IPS DF 6.9 (cell line): ENCODE results near the gene AKAP12.

ENCODE experiments used
- DNase-seq: peaks from one replicate; pipeline ENCODE4 v3.0.0-alpha.2; 2013; ENCODE audit warnings: low read depth, low spot score
- H3K27ac ChIP-seq: one replicate; pipeline ENCODE4 v1.5.1; 2013; ENCODE audit warnings: low read length, control low read depth
- H3K27me3 ChIP-seq: 2 replicates; pipeline ENCODE4 v1.6.1; 2013; ENCODE audit warnings: mild to moderate bottlenecking, low read length; ENCODE audit not compliant: control insufficient read depth, insufficient read depth
- H3K36me3 ChIP-seq: 2 replicates; pipeline ENCODE4 v1.6.1; 2013; ENCODE audit warnings: low read length; ENCODE audit not compliant: control insufficient read depth, insufficient read depth
- H3K4me1 ChIP-seq: 2 replicates; pipeline ENCODE4 v1.6.1; 2013; ENCODE audit warnings: low read length; ENCODE audit not compliant: control insufficient read depth, insufficient read depth
- H3K4me3 ChIP-seq: 2 replicates; pipeline ENCODE4 v1.5.1; 2013; ENCODE audit warnings: mild to moderate bottlenecking, low read length
- H3K9me3 ChIP-seq: 2 replicates; pipeline ENCODE4 v1.6.1; 2013; ENCODE audit warnings: low read length, inconsistent platforms; ENCODE audit not compliant: control insufficient read depth, insufficient read depth
- WGBS: extraction: QIAGEN DNeasy Blood & Tissue Kit; methylation state at CpG from one replicate; pipeline ENCODE4 v1.1.7; 2013; ENCODE audit warnings: mixed read lengths, missing lambda C conversion rate; ENCODE audit not compliant: insufficient read length, insufficient coverage; 5-methylcytosine and 5-hydroxymethylcytosine counted together

The AKAP12 gene

GRCh38 chr6:151390276-151390850 is 150.6 kb downstream of the AKAP12 start:
- H3K9me3 ChIP-seq = no peaks in the 10 kb centered on the region
- no peak overlapping the region for H3K27ac ChIP-seq
- WGBS = no CpG with 5 or more reads among the region's 79 CpGs
- no peaks in the 10 kb centered on the region for H3K27me3 ChIP-seq
- no peaks in the 10 kb centered on the region for H3K4me1 ChIP-seq
- H3K36me3 ChIP-seq = no peaks in the 10 kb centered on the region
- H3K4me3 ChIP-seq = peak overlapping the region; percentile 69
- DNase-seq = peak; percentile 86

DNA sequence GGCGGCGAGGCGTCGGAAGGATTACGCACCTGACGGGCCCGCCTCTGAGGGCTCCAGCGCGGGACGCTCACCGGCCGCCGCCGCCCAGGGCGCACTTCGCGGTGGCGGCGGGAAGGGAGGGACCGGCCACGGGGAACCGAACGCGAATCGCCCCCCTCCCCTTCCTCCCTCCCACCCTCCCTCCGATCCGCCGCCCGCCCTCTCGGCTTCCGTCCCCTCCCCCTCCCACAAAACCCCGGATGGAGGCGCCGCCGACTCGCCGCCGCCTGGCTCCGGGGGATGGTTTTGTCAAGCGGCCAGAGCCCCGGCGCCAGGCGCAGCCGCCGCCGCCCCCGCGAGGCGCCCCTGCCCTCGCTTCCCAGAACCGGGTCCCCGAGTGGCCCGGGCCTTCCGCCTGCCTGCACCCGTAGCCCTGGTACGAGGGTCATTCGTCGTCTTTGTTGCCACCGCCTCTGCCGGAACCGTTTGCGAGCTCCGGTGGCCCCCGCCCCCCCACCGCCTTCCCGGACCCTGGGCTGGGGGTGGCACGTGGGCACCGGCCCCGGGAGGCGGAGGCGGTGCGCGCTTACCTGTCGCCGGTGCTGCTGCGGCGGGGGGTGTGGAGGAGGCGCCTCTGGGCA is 151.2 kb downstream of the AKAP12 start:
- Histone ChIP-seq H3K4me1 (no peaks in the 10 kb centered on the region), H3K36me3 (no peaks in the 10 kb centered on the region), H3K9me3 (no peaks in the 10 kb centered on the region), H3K27me3 (no peaks in the 10 kb centered on the region), H3K4me3 (peak overlapping the region; percentile 69), H3K27ac (no peak overlapping the region)
- DNase-seq = no peak
- WGBS = no CpG with 5 or more reads among the region's 78 CpGs

DNA sequence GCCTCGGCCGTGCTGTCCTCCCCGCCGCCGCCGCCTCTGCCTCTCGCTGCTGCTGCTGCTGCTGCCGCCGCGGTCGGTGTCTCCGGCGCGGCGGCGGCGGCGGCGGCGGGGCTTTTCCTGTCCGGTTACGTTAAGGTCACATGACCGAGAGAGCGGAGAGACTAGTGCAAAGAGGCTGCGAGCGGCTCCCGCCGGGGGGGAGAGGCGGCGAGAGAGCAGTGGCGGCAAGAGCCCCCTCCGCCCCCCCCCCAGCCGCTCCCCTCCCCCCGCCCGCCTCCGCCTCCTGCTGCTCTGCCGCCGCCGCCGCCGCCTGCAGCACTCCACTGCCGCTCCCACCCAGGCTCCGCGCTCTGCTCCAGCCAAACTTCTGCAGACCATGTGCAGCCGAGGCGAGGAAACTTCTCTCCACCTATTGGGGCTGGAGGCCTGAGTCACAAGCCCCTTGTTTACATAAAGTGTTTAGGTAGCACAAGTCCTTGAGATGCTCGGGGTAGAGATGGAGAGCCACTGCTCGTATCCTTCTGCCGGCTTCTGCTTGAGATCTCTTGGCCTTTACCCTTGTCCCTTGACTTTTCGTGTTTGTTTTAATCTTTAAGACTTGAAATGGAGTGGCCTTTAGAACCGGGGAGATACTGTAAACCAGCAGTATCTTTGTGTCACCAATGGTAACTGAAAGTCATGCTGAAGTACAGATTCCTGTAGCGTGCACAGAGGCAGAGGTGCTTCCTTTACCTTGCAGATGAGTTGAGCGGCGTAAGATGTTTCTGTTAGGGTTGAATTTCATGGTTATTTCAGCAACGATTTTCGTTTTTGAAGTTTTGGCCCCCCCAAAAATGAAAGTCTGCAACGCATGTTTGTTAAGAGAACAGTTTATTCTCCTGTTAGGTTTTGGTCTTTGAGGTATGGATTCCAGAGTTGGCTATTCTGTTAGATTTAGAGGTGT is 152.0 kb downstream of the AKAP12 start, which contains the start of gene ZBTB2:
Gene ZBTB2, minus strand, starts transcription at position 89 of the 943 bp plus-strand sequence. CDS start 17,922 bp downstream, outside the sequence.
- no CpG with 5 or more reads among the region's 57 CpGs for WGBS
- Histone ChIP-seq H3K9me3 (no peaks in the 10 kb centered on the region), H3K4me1 (no peaks in the 10 kb centered on the region), H3K4me3 (peak within 1 kb of the TSS; percentile 69), H3K27me3 (no peaks in the 10 kb centered on the region), H3K36me3 (no peaks in the 10 kb centered on the region), H3K27ac (no peak within 1 kb of the TSS)
- no peak for DNase-seq

- WGBS = no CpG with 5 or more reads among the region's 3 CpGs
- no peak for DNase-seq
- H3K4me3 ChIP-seq = peak overlapping the region; percentile 69; the same call in 1 of the 2 replicates
- H3K27me3 ChIP-seq = no peaks in the 10 kb centered on the region
- H3K9me3 ChIP-seq = no peaks in the 10 kb centered on the region
- no peaks in the 10 kb centered on the region for H3K36me3 ChIP-seq
- H3K4me1 ChIP-seq = no peaks in the 10 kb centered on the region
- H3K27ac ChIP-seq = no peak overlapping the region
Observed at GRCh38 chr6:151392427-151392826, 152.7 kb downstream of the AKAP12 start.

DNA sequence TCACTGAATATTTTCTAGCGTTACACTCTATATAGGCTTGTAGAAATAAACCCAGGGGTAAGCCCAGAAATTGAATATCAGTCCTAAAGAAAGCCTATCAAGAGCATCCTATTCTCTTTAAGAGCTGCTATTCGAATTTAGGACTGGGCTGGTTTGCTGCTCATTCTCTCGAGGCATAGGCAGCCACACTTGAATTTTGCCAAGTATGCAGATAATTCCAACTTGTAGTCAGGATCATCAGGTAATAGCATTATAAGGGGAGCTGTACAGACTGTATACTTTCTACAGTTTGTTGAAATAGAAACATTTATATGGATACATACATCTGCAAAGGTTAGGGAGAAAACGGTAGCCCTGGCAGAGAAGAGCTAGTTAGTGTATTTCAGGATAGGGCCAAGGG is 153.6 kb downstream of the AKAP12 start:
- H3K36me3 ChIP-seq = no peaks in the 10 kb centered on the region
- DNase-seq = no peak
- H3K4me1 ChIP-seq = no peaks in the 10 kb centered on the region
- no CpG with 5 or more reads among the region's 4 CpGs for WGBS
- no peak overlapping the region for H3K27ac ChIP-seq
- no peaks in the 10 kb centered on the region for H3K27me3 ChIP-seq
- H3K4me3 ChIP-seq = no peak overlapping the region
- H3K9me3 ChIP-seq = no peaks in the 10 kb centered on the region

DNA sequence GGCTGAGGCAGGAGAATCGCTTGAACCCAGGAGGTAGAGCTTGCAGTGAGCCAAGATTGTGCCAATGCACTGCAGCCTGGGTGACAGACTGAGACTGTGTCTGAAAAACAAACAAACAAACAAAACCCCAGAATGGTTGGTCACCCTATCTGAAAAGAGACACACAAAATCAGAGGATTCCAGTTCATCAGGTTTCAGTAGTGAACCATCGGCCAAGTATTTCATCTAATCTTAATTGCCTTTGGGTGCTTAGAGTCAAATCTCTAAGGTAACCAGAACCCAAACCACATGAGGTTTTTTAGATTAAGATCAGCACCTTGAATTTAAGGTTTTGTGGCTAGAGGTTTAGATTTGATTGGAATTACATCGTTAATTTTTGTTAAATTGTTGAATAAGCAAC is 159.9 kb downstream of the AKAP12 start:
- WGBS = 100% methylated on average over 1 of the region's 3 CpGs
- H3K27me3 ChIP-seq = no peaks in the 10 kb centered on the region
- no peak overlapping the region for H3K27ac ChIP-seq
- H3K36me3 ChIP-seq = no peaks in the 10 kb centered on the region
- DNase-seq = no peak
- H3K4me3 ChIP-seq = no peak overlapping the region
- no peaks in the 10 kb centered on the region for H3K4me1 ChIP-seq
- no peaks in the 10 kb centered on the region for H3K9me3 ChIP-seq

DNA sequence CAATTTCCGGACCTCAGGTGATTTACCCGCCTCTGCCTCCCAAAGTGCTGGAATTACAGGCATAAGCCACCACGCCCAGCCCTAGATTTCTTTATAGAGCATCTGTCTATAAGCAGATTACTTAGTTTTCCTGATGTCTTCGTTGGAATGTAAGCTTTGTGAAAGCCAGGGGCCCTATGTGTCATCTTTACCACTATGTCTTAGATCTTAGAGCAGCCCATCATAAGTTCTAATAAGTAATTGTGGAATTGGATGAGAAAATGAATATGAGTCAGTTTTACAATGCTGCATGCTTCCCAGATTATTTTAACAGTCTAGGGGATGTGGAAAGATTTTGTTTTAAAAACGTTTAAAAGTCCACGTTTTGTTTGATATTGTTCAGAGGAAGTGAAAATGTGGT is 160.7 kb downstream of the AKAP12 start:
- Histone ChIP-seq H3K36me3 (peaks cover 3% of the 10 kb centered on the region; the same call in 1 of the 2 replicates), H3K4me1 (no peaks in the 10 kb centered on the region), H3K27ac (no peak overlapping the region), H3K27me3 (no peaks in the 10 kb centered on the region), H3K9me3 (no peaks in the 10 kb centered on the region), H3K4me3 (no peak overlapping the region)
- no peak for DNase-seq
- 100% methylated on average over 2 of the region's 6 CpGs for WGBS

- no peak for DNase-seq
- Histone ChIP-seq H3K36me3 (peaks cover 3% of the 10 kb centered on the region; the same call in 1 of the 2 replicates), H3K4me3 (no peak overlapping the region), H3K4me1 (no peaks in the 10 kb centered on the region), H3K9me3 (no peaks in the 10 kb centered on the region), H3K27me3 (no peaks in the 10 kb centered on the region), H3K27ac (no peak overlapping the region)
- no CpG with 5 or more reads among the region's 1 CpG for WGBS
Observed at GRCh38 chr6:151402228-151402627, 162.5 kb downstream of the AKAP12 start.

- Histone ChIP-seq H3K4me1 (no peaks in the 10 kb centered on the region), H3K27me3 (no peaks in the 10 kb centered on the region), H3K27ac (no peak overlapping the region), H3K4me3 (no peak overlapping the region), H3K9me3 (no peaks in the 10 kb centered on the region), H3K36me3 (peaks cover 3% of the 10 kb centered on the region; the same call in 1 of the 2 replicates)
- WGBS = 100% methylated on average over 1 of the region's 4 CpGs
- DNase-seq = no peak
Observed at GRCh38 chr6:151403919-151404308, 164.1 kb downstream of the AKAP12 start.
